Retina (tissue), 1 donor: ENCODE data around the gene INSC.

Source experiments
- DNase-seq: peaks from one replicate; pipeline ENCODE4 v3.0.0-alpha.2; 2016

INSC gene

DNA sequence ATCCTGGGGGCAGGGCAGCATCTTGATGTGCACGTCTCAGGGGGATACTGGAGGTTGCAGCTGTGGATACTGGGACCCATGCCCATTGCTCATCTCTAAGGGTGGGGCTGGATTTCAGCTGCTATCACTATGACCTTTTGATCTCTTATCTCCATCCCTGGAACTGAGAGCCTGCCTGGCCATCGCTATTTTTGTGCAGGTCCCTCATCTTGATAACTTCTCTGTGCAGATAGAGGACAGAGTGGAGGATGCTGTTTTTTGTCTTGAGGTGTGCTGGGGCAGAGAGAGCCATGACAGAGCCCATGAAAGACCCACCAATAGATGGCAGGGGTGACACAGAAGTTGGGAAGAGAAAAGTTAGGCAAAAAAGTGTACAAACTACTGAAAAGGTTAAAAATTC lies 5.1 kb upstream of the INSC start:
- DNase-seq = no peak

GRCh38 chr11:15111215-15111614 lies 3.5 kb upstream of the INSC start:
- no peak for DNase-seq

DNA sequence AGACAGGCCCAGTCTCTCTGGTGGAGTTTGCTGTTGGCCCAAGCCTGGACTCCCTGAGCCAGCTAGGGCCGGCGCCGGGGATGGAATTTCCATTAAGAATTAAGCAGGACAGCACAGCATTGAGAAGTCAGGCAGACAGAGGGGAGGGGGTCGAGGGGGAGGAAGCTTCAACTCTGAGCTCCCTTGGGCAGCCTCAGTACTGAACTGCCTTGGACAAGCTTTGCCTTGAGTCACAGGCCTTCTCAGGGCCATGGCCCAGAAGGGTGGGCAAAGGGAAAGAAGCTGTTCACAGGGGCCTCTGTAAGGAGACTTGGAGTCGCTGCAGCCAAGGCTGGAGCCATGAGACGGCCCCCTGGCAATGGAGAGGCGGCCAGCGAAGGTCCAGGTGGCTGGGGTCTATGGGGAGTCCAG lies 2.6 kb upstream of the INSC start:
- peak; percentile 39 for DNase-seq

DNA sequence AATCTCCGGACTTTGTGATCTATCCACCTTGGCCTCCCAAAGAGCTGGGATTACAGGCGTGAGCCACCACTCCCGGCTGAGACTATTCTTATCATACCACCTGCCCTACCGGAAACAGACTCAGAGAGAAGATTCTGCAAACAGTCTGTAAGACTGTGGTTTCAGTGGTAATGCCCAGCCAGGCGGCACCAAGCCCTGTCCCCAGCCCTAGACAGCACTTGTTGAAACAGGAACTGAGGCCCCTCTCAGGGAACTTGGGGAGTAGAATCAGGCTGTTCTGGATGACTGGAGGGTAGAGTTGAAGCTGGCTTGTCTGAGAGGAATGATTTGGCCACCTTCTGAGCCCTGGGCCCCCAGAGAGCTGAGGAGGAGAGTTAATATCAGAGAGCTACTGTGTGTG lies 1.3 kb upstream of the INSC start:
- DNase-seq = no peak

DNA sequence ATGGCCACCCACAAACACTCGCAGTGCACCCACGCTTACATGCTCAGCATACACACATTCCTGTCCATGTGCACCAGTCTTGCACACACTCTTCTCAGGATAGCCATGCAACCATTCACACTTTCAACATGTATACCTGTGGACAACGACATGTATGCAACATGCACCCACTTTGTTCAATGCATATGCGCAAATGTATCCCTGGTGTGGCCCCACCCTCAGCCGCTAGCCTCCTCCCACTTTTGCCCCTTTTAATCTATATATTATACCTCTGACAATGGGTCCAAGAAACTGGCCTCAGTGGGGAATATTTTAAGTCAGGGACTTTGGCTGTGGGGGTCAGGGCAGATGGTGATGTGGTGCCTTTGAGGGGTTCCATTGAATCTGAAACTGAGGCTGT lies 963 bp downstream of the INSC start:
- DNase-seq = no peak

- DNase-seq = no peak
Measured at GRCh38 chr11:15117751-15118150, 3.0 kb downstream of the INSC start.

GRCh38 chr11:15118431-15118830 lies 3.7 kb downstream of the INSC start:
- no peak for DNase-seq

GRCh38 chr11:15119352-15119751 lies 4.6 kb downstream of the INSC start:
- no peak for DNase-seq

- DNase-seq = no peak
Measured at GRCh38 chr11:15119826-15120225, 5.1 kb downstream of the INSC start.

GRCh38 chr11:15123849-15124248 lies 9.1 kb downstream of the INSC start:
- no peak for DNase-seq

DNA sequence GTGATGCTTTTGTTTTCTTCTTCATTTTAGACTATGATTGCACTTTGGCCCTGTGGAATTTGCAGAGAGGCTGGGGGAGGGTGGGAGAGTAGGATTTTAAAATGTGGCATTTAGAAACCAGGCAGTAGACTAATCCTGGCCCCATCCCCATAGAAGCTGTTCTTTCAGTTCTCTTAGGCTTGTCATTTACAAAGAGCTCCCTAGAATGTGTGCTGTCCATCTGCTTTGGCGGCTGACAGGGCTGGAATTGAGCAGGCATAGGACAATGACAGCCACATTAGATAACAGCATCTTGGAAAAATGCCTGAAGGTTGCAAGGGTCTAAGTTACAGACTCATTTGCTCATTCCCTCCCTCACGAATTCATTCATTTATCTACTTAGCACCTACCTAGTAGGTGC lies 9.8 kb downstream of the INSC start:
- DNase-seq = no peak

DNA sequence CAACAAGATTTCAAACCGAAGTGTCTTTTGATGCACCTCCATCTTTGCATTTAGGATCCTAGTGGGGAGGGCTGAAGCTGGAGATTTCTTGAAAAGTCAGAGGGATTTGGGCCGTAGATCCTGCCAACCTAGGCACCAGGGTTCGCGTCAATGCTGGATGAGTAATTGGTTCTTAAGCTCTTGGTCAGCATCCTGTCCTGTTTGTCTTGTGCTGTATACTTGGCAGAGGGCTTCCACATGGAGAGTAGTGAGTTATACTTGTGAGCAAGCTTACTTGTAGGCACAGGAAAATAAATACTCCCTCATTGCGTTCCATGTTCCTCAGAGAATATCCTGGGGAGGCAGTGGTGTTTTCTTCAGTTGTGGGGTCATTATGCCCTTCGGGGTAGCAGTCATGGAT lies 12.6 kb downstream of the INSC start:
- DNase-seq = no peak

GRCh38 chr11:15128621-15129020 lies 13.9 kb downstream of the INSC start:
- DNase-seq = no peak

DNA sequence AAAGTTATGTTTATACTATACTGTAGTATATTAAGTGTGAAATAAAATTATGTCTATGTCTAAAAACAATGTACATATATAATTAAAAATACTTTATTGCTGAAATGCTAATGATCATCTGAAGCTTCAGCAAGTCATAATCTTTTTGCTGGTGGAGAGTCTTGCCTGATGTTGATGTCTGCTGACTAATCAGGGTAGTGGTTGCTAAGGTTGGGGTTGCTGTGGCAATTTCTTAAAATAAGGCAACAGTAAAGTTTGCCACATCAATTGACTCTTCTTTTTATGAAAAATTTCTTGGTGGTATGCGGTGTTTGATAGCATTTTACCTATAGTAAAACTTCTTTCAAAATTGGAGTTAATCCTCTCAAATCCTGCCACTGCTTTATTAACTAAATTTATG lies 21.4 kb downstream of the INSC start:
- DNase-seq = no peak

- DNase-seq = no peak
Measured at GRCh38 chr11:15139096-15139770, 24.5 kb downstream of the INSC start.

DNA sequence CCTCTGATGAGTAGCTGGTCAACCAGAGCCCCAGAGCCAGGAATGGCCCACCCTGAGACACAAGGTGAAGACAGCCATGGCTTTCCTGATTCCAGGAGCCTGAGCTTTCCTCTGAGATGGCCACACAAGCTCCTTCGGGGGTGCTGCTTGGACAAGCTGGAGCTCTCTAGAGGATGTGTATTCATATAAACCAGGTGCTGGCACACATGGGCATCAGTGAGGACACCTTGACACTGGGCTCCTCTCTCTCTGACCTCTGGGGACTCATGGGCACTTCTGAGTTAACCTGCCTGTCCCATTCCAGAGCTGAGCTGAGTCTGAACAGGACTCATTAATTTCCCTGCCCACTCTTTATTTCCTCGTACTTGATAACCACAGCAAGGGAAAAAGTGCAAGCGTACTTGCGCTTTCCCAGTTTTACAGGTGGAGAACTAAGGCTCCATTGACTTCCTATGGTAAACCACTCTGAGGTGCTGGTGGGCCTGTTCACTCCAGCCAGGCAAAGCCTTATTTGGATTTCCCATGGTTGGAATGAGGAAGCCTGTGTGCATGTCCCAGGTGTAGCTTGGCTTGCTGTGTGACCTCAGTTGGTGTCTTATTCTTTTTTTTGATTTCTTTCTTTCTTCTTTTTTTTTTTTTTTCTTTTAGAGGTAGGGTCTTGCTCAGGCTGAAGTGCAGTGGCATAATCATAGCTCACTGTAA lies 25.4 kb downstream of the INSC start:
- DNase-seq = no peak

DNA sequence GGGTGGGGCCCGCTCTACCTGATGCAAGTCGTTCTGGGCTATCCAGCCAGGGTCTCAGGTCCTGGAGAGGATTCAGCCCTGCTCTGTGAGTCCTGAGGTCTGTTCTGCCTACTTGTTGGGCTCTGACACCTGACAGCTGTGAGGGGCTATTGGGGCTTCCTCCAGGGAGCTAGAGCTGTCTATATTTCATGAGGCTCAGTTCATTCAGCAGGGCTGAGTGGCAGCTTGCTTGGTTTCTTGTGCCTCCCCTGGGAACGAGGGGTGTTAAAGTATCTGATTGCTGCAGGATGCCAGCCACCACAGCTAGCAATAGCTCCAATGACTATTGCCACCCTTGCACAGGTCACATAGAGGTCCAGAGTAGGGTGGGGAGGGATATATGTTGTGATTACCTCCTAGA lies 26.7 kb downstream of the INSC start:
- no peak for DNase-seq

- DNase-seq = no peak
Measured at GRCh38 chr11:15142838-15143237, 28.1 kb downstream of the INSC start.

- no peak for DNase-seq
Measured at GRCh38 chr11:15143855-15144254, 29.1 kb downstream of the INSC start.

- DNase-seq = no peak
Measured at GRCh38 chr11:15144347-15144746, 29.6 kb downstream of the INSC start.

GRCh38 chr11:15145151-15145550 lies 30.4 kb downstream of the INSC start:
- no peak for DNase-seq

DNA sequence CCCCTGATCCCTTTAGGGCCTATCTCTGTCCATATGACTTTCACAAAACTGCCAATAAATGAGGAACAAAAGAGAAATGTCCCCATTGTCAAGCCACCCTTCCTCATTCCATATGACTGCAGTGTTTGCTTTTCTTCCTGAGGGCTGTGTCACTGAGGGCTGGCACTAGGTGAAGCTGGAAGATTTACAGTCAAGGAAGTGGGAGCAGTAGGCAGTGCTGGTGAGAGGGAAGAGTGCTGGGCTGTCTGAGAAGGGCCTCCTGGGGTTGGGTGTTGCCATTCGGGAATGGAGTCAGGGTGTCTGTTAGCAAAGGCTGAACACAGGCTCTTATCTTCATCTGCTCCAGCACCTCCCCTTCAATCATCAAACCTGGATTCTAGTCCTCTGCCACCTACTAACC lies 30.9 kb downstream of the INSC start:
- no peak for DNase-seq

- DNase-seq = no peak
Measured at GRCh38 chr11:15146271-15147003, 31.7 kb downstream of the INSC start.

DNA sequence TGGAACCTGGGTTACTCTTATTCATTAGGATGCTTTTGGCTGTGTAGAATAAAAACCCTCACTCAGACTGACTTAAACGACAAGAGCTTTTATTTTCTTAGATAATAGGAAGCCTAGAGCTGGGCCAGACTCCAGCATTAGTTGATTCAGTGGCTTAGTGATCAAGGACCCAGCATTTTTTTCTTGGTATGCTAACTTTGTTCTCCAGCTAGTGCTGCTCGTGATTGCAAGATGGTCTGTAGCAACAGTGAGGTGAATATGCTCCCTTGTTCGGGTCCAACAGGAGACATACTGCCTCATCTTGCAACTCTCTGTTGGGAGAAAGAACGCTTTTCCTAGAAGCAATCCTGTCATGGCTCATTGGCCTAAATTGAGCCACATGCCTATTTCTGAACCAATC lies 33.4 kb downstream of the INSC start:
- DNase-seq = no peak
